GM19035 (cell line): ENCODE data around the gene EIPR1.
"Not testable (repeated sequence)": the region's sequence is repeated elsewhere in the genome, so short reads cannot be mapped to it uniquely, and the experiment has no call there.

Experiments used
- ATAC-seq: cut with Tn5 transposase; IDR thresholded peaks from one replicate; pipeline ENCODE4 v1.9.1; 2021; ENCODE audit not compliant: unreplicated experiment

EIPR1 gene

DNA sequence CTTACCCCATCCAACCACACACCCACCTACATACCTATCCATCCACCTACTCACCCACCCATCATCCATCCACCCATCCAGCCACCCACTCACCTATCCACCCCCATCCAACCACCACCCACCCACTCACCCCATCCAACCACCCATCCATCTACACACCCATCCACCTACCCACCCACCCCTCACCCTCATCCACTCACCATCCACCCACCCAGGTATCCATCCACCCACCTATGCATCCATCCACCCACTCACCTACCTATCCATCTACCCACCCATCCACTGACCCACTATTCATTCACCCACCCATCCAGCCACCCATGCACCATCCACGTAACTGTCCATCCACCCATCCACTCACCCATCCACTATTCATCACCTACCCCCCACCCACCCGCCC is 194.8 kb downstream of the EIPR1 start:
- no peak for ATAC-seq

DNA sequence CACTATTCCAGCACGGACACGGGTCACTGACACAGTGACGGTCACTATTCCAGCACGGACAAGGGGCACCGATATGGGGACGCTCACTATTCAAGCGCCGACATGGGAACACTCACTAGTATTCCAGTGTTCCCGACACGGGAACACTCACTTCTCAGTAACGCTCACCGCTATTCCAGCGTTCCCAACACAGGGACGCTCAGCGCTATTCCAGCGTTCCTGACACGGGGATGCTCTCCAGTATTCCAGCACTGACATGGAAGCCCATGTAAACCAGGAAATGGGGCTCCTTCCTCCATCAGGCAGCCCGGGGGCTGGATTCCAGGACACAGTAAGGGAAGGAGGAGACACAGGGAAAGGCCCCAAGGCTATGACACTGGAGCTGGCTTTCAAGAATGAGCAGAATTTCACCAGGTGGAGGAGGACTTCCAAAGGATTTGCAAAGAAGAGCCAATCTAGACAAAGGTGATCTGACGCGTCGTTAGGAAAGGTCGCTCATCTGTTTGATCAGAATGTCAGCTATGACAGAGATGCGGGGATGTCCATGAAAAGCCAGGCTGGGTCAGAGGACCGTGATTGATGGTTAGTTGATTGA is 196.1 kb downstream of the EIPR1 start:
- no peak for ATAC-seq

DNA sequence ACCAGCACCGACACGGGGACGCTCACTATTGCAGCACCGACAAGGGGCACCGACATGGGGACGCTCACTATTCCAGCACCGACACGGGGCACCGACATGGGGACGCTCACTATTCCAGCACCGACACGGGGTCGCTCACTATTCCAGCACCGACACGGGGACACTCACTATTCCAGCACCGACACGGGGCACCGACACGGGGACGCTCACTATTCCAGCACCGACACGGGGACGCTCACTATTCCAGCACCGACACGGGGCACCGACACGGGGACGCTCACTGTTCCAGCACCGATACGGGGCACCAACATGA is 196.8 kb downstream of the EIPR1 start:
- not testable (repeated sequence) for ATAC-seq

DNA sequence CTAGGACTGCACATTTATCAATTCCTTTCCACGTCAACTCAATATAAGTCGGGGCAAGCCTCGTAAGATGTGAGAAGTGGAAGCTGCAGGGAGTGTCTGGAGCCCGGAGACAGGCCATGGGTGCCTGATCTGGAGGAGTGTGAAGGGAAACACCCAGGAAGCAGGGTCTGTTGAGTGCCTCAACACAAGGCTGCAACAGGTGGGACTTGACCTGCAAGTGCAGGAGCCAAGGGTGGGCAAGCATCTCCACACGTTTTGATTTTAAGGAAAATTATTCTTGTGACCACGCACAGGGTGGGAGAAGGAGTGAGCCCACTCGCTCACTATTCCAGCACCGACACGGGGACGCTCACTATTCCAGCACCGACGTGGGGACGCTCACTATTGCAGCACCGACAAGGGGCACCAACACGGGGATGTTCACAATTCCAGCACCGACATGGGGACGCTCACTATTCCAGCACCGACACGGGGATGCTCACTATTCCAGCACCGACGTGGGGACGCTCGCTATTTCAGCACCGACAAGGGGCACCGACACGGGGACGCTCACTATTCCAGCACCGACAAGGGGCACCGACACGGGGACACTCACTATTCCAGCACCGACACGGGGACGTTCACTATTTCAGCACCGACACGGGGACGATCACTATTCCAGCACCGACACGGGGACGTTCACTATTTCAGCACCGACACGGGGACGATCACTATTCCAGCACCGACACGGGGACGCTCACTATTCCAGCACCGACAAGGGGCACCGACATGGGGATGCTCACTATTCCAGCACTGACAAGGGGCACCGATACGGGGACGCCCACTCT is 197.3 kb downstream of the EIPR1 start:
- ATAC-seq: no peak

DNA sequence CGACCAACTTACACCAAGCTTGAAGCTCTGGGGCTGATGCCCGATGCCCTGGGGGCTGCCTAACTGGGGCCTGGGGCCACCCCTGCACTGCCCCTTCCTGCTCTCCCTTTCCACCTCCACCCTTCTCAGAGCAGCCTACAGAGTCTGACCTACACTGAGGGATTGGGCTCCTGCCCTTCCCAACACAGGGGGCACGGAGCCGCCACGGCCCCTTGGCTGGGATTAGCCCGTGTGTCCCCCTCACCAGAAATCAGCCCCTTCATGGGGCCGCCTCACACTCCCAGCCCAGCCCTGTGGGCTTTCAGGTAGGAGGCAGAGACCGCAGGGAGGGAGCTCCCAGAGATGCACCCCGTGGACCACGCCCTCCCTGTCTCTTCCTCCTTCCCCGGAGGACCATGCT is 198.0 kb downstream of the EIPR1 start:
- ATAC-seq: no peak

DNA sequence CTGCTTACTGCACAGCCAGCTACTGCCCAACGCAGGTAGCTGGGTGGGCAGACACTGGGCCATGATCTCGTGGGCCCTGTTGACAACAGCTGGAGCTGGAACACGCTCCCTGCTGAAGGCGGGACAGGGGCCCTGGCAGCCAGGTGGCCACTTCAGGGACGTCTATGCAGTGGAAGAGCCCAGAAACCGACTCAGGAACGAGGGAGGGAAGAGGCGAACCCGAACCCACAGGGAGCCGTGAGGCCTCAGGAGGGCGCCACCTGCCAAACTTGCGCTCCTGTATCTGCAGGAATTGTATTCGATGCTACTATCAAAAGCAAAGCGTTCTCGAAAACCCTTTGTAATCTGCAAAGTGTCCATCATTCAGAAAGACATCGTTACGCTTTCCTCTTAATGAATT is 198.4 kb downstream of the EIPR1 start:
- ATAC-seq: no peak

DNA sequence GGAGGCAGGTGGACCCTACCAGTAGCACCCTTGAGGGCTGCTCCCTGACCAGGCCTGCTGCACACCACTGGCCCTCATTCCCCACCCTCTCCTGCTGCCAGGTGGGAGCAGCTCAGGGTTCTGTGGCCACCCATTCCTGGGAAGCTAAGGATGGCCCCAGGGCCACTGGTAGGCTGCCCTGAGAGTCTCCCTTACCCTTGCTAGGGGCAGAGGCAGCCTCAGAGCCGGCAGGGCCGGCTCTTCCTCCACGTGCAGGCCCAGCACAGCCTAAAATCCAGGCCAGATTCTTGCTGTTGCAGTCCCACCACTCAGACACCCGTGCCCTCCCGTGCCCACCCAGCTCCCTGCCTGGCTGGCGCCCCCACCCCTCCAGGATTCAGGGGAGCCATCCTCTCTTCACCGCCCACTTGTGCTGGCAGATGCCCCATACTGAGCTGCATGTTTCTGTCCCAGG is 199.0 kb downstream of the EIPR1 start:
- no peak for ATAC-seq

DNA sequence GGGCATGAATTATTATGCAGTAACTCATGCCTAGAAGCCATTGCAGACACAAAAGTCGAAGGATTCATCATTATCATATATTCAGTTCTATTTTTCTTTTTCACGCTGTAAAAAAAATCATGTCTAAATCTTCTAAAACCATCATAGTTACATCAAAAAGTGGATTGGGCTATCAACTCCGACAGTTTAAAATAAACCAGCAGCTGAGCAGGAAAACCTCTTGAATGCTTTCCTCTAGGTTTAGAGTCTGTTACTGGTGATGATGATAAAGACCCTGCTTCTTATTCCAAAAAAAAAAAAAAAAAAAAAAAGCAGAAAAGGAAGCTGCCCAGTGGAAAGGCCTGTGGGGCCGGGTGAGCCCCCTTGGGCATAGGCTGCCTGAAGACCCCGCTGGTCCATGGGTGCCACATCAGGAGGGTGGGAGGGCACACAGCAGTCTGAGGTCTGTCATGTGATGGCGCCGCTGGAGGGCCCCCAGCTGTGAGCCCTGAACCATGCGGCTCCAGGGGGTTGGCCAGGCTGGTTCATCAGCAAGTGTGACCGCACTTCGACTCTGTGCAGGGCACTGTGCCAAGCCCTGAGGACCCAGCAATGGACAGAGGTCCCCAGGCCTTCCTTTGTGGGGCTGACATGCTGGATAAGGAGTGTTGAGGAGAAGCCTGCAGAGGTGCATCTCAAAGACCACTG is 199.6 kb downstream of the EIPR1 start:
- no peak for ATAC-seq

DNA sequence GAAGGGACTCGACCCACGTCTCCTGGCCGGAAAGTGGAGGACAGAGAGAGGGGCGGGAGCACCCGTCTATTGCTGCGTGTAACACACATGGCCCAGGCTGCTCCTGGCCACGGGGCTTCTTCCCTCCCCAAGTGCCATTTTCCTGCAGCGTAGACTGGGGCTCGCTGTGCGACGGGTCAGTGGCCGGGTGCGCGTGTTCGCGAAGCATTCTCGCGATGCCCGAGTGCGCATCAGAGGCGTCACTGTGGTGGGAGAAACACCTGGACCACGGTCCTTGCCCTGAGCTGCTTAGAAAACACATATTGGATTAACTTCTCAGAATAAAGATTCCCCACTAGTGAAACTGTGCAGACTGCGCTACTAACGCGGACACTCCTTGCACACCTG is 200.8 kb downstream of the EIPR1 start:
- ATAC-seq: no peak

DNA sequence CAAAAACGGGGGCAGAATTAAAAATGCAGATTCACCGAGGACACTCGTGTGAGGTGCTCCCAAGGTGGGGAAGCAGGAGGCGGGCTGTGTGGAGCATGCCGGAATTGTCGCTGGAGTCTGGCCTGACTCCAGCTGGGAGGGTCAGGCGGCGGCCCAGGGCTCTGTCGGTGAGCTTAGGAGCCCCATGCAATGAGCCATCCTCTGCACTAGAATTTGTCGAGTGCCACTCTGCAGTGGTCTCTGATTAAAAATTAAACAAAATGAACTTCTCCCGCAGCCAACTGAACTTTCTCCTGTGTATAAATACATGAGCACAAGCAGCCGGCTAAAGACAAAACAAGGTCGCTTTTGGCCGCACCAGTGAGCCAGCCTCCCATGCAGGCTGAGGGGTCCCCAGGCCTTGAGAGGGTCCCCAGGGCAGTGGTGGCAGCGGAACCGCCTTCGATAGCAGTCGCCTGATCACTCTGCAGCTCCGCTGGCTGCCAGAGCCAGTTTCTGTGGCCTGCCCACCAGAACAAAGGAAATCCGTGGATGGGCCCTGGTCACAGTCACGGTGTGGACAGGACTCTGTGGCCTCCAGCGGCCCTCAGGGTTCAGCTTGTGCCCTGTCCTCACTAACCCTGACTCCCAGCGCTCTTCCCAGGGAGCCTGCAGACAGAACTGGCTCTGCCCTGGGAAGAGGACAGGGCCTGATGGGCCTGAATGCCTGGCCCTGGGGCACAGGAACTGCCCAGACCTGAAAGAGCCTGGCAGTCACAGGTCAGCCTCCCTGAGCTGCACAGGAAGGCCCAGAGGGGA is 201.3 kb downstream of the EIPR1 start:
- ATAC-seq: no peak

DNA sequence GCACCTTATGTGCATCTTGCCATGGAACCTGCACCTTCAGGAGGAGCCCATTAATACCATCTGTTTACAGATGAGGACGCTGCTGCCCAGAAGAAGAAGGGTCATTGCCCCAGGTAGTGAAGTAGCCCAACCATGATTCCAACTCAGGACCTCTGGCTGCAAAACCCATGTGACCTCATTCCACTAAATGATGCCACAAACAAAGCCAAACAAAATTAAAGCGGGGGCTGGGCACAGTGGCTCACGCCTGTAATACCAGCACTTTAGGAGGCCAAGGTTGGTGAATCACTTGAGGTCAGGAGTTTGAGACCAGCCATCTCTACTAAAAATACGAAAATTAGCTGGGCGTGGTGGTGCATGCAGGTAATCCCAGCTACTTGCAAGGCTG is 202.1 kb downstream of the EIPR1 start:
- ATAC-seq: no peak

DNA sequence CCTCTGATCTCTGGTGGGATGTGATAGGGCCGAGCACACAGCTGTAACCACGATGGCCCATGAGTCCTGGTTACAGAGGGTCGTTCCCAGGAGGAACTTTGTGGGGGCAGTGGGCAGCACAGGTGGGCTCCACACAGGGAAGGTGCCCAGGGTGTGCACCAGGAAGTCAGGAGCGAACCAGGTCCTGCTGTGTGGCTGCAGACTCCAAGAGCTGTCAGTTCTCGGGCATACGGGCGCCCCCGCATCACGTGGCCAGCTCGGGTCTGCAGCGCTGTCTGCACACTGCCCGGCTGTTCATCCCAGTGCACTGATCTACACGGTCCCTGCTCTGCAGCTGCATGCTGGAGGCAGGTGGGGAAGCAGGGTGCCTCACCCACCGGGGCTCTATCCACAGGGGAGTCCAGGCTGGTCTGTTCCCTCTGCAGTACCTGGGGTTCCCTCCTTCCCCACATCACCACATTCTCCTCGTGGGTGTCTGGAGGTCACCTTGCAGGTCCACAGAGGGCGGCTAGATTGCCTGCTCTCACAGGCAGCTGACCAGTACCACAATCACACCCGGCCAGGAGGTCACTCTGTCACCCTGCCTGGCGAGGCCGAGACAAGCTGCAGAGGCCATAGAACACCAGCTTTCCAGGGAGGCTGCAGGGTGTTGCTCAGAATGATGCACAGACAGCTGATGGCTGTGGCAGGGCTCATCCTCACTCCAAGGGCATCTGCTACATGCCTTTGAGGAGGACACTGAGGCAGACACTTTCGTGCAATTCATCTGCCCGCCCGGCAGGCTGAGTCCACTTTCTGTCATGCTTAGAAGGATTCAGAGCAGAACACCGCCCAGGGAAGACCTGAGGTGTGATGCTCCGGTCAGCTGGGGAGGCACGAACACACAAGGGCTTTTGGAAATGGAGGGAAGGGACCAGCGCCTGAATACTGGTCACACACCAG is 202.7 kb downstream of the EIPR1 start:
- ATAC-seq: no peak

DNA sequence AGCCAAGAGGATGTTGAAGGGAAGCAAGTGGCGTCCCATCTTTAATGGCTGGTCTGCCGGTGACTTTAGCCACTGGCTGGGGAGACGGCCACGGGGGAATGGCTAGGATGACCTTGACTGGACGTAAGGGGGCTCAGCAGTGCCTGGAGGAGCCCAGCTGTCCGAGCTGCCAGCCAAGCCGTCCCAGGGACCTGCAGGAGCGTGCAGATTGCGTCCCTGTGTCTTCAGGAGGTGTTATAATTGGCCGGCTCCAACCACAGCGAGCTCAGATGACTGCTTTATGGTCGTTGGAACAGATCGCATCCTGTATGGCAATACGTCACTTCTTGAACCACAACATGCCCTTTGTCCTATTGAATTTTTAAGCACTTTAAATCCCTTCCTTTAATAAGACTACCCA is 204.6 kb downstream of the EIPR1 start:
- ATAC-seq: no peak

DNA sequence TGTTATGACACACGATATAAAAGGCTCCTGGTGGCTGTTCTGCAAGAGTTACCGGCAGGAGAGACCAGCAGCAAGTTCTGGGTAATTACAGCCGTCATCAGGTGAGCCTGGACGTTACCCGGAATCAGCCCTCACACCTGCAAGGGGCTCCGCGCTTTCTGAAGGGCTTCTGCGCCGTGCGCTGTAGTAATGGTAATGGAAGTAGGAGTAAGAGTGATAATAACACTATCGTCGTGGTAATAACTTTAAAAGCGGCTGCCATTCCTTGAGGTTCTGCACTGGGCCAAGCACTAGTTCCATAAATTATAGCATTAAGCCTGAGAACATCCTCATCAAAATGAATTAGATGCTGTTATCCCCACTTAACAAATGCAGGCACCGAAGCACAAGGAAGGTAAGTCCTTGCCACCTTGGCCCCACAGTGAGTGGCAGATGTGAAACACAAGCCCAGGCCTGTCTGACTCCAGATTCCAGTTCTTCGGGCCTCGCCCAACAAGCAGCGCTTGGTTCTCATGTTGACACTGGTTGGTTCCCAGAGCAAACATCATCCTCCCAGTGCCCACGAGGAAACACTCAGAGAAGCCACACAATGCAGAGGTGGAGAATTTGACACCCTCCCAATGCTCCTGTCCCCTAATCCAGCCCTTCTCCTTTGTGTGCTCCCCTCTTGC is 205.2 kb downstream of the EIPR1 start:
- no peak for ATAC-seq

DNA sequence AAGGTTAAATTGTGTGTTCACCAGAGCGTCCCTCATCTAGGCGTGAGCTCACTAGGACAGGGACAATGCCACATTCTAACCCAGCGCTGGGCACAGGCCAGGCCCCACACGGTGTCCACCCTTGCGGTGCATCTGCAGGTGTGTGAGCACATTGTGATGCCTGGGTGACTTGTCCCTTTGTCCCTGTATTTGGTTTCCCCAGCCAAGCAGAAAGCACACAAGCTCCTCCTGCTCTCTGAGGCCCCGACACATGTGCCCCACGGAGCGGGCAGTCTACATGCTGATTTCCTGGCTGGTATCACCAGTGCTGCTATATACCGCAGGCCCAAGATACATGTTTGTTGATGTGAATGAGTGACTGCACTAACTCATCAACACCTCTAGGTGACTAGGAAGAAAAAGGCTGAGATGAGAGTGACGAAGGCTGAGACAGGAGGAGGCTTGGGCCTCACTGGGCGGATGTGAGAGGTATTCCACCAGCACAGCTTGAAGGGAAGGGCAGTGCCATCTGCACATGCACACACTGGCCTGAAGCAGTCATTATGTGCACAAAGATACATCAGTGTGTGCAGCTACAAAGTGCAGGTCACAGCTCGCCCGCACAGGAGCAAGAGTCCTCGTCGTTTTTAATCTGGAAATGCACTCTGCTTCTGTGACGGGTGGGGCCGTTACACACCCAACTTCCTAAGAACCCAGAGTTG is 205.9 kb downstream of the EIPR1 start:
- ATAC-seq: no peak

DNA sequence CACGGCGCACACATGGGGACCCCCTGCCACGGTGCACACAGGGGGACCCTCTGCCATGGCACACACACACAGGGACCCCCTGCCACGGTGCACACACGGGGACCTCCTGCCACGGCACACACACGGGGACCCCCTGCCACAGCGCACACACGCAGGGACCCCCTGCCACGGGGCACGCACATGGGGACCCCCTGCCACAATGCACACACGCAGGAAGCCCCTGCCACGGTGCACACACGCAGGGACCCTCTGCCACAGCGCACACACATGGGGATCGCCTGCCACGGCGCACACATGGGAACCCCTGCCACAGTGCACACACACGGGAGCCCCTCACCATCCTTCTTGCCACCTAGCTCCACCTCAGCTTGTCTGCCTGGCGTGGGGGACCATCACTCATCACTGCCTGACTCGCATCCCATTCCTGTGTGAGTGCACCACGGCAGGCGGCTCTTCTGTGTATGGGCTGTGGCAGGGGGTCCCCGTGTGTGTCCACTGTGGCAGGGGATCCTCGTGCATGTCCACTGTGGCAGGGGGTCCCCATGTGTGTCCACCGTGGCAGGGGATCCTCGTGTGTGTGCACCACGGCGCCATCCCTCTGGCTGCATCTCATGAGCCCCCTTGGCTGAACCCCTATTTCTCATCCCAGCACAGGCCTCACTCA is 206.7 kb downstream of the EIPR1 start:
- ATAC-seq: no peak

DNA sequence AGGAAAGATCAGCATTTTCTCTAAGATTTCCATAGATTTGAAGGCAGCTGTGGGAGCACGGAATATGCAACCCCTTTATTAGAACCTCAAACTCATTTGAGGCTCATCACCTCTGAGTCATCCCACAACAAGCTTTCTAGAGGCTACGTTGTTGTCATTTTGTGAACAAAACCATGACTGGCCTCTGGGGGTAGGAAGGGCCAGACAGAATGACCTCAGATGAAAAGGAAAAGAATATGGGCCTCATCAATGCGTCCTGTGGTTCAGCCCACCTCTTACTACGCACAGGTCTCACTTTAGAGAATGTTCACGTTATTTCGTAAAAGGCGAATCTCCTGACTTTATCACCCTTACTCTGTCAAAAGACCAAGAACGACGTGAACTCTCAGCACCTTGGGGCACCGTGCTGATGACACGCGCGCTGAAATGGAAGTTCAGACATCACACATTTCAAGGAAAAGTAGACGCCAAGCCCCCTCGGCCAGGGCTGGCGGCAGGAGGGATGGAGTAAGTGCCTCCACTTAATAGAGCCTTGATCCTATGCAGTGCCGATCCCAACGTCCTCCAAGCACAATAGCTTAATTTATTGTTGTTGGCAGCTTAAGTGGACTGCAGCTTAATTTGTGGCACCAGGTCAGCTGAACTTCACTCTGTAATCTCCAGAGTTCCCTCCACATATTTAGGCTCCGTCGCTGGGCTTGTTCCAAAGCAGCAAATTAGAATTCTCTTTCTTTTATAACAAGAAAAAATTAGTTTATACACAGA is 208.3 kb downstream of the EIPR1 start:
- no peak for ATAC-seq
